GM12801 (cell line): Measurements from ENCODE around the gene ARHGEF17.

ENCODE experiments used
- CTCF ChIP-seq: IDR thresholded peaks from one replicate; pipeline ENCODE4 v1.5.1; 2011; ENCODE audit warnings: control low read depth; ENCODE audit not compliant: insufficient read length; ENCODE audit errors: extremely low read depth

The ARHGEF17 gene

GRCh38 chr11:73374151-73374550 lies 66.1 kb downstream of the ARHGEF17 start:
- TF ChIP-seq CTCF, result no peak

DNA sequence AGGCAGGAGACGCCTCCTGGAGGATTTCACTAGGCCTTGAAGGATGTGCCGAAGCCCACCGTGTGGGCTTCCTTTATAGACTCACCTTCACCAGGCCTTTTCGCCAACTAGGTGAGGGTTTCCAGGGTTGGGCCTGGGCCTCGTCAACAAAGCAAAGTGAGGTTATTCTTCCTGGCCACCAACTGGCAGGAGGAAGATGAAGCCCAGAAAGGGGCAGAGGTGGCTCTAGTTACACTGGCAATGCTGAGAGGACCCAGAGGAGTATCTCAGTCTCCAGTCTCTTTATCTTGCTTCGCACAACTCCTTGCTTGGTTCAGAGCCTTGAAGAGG lies 67.7 kb downstream of the ARHGEF17 start:
- TF ChIP-seq CTCF, result no peak

- TF ChIP-seq CTCF, result no peak
These were observed 68.2 kb downstream of the ARHGEF17 start, which contains the start of gene RELT for GRCh38 chr11:73376160-73376802. TSS of gene RELT (plus strand) at chr11:73376399. CDS start at chr11:73389137, 12,738 bp downstream.

DNA sequence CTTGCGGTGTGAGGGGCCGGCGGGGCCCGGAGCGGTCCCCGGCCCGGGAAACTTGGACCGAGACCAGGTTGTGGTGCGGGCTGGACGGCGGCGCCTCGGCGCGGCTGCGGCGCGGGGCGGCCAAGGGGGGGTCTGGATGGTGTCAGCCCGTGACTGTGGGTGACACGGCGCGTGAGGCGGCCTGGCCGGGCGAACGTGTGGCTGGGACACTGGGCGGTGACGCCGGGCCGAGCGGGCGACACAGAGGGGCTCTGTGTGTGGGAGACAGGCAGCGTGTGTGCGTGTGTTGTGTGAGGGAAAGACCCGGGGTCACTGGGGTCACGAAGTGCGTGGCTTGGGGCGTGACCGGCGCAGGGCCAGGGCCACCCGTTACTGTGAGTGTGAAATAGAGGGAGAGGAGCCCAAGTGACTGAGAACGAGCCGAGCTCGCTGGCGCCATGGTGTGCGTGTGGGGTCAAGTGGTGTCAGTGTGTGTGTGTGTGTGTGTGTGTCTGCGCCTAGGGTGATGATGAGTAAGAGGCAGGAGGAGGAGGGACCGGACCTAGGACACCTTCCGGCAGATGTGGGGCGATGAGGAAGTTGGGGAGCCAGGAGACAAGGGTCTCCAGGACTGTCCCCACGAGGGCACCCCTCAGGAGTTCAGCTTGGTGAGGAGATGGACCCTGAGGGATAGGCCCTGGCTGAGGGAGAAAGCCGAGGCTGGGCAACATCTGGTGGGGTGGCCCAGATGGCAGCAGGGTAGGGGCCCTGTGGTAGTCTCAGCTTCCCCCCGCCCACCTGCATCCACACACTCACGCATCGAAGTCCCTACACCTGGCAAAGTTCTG lies 68.9 kb downstream of the ARHGEF17 start:
- TF ChIP-seq CTCF, result no peak

- no peak for TF ChIP-seq CTCF
These were observed 71.3 kb downstream of the ARHGEF17 start for GRCh38 chr11:73379189-73379880.

- TF ChIP-seq CTCF, result no peak
These were observed 72.3 kb downstream of the ARHGEF17 start for GRCh38 chr11:73380331-73380730.

DNA sequence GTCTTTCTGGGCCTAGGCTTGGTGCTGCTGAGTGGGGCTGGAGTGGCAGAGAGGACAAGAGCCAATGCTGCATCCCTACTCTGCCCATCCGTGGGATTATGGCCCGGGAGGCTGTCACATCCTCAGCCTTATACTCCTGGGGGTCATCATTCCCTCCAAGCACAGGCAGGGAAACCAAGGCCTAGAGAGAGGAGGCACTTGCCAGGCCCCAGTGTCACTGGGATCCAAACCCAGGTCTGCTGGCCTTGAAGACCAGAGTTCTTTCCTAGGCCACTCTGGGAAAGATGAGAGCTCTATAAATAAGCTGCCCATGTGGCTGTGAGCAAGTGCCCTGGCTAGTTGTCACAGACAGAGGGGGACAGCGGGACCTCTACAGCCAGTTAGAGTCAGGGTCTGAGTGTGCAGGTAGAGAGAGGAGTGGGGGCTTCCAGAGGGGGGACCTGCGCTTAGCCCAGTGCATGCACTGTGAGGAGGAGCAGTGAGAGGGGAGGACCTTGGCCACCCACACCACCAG lies 72.9 kb downstream of the ARHGEF17 start:
- no peak for TF ChIP-seq CTCF
